Measurements from ENCODE around the gene CDC42.

- TF ChIP-seq CTCF (conservative IDR thresholded peaks at IDR 0.05; ENCODE audit: low read depth, low read length) (no peak), SMC3 (IDR thresholded peaks at IDR 0.05; ENCODE audit: low read depth, low read length) (no peak), MAZ (IDR thresholded peaks at IDR 0.05; ENCODE audit: borderline replicate concordance, low read depth, low read length) (no peak), POLR2A (IDR thresholded peaks at IDR 0.05; ENCODE audit: low read depth, low read length) (no peak), RAD21 (IDR thresholded peaks at IDR 0.05; ENCODE audit: low read length) (no peak)
Measured at GRCh38 chr1:22090867-22091266, 38.4 kb downstream of the CDC42 start.

Measured in IMR-90 (cell line).